ENCODE measurements around the gene MAP1S. TPM values are rescaled to one million over a fixed set of nuclear protein-coding genes. Genes with fewer than 3 reads are reported as not detected.

MAP1S gene
- total RNA-seq, 1 donor from 2014 or later, result 63.1 TPM

DNA sequence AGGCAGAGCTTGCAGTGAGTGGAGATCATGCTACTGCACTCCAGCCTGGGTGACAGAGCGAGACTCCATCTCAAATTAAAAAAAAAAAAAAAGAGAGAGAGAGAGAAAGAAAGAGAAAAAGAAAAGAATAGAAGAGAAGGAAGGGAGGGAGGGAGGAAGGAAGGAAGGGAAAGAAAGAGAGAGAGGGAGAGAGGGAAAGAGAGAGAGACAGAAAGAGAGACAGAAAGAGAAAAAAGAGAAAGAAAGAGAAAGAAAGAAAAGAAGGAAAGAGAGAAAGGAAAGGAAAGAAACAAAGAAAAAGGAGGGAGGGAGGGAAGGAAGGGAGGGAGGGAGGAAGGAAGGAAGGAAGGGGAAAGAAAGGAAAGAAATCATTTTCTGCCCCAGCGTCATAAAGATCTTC is 24.1 kb upstream of the MAP1S start:
- TF ChIP-seq, protein P1, sequence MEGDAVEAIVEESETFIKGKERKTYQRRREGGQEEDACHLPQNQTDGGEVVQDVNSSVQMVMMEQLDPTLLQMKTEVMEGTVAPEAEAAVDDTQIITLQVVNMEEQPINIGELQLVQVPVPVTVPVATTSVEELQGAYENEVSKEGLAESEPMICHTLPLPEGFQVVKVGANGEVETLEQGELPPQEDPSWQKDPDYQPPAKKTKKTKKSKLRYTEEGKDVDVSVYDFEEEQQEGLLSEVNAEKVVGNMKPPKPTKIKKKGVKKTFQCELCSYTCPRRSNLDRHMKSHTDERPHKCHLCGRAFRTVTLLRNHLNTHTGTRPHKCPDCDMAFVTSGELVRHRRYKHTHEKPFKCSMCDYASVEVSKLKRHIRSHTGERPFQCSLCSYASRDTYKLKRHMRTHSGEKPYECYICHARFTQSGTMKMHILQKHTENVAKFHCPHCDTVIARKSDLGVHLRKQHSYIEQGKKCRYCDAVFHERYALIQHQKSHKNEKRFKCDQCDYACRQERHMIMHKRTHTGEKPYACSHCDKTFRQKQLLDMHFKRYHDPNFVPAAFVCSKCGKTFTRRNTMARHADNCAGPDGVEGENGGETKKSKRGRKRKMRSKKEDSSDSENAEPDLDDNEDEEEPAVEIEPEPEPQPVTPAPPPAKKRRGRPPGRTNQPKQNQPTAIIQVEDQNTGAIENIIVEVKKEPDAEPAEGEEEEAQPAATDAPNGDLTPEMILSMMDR (IDR thresholded peaks at IDR 0.05), result no peak
- H3K27ac Mint-ChIP-seq (ENCODE audit: unreplicated experiment), result no peak overlapping the region
- H3K36me3 Mint-ChIP-seq (ENCODE audit: unreplicated experiment), result no peaks in the 10 kb centered on the region
- no peak for DNase-seq (ENCODE audit: extremely low spot score, unreplicated experiment)
- peaks cover 4% of the 10 kb centered on the region for H3K4me1 Mint-ChIP-seq (ENCODE audit: unreplicated experiment)
- no peaks in the 10 kb centered on the region for H3K9me3 Mint-ChIP-seq (ENCODE audit: unreplicated experiment)
- peaks cover 47% of the 10 kb centered on the region for H3K27me3 Mint-ChIP-seq (ENCODE audit: unreplicated experiment)
- H3K4me3 Mint-ChIP-seq (ENCODE audit: unreplicated experiment), result no peak overlapping the region

DNA sequence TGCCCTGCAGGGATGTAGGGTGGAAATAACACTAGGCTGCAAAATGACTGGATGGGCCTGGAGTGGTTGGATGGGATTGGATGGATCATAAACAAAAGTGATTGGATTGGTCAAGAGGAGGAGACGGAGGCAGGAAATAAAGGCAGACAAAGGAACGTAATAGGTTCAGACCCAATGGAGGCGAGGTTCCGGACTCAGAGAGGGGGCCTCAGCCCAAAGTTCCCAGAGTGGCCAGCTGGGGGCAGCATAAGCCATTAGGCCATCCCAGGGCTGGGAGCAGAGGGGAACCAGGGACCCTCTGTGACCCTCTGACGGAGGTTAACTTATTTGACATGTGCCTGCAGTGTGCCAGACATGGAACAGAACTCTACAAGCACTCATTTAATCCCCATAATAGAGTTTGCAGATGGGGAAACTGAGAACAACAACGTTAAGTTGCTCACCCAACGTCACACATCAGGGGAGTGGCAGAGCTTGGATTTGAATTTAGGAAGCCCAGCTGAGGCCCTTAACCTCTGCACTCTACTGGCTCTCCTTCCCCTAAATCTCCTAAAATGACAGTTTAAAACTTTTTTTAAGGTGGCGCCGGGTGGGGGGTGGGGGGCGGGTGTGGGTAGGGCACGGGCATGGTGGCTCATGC is 15.3 kb upstream of the MAP1S start:
- Mint-ChIP-seq H3K27me3 (ENCODE audit: unreplicated experiment) (peaks cover 12% of the 10 kb centered on the region), H3K4me3 (ENCODE audit: unreplicated experiment) (no peak overlapping the region), H3K9me3 (ENCODE audit: unreplicated experiment) (no peaks in the 10 kb centered on the region), H3K36me3 (ENCODE audit: unreplicated experiment) (no peaks in the 10 kb centered on the region), H3K27ac (ENCODE audit: unreplicated experiment) (no peak overlapping the region), H3K4me1 (ENCODE audit: unreplicated experiment) (peaks cover 4% of the 10 kb centered on the region)
- DNase-seq (ENCODE audit: extremely low spot score, unreplicated experiment), result no peak
- TF ChIP-seq, protein P1 (IDR thresholded peaks at IDR 0.05), result peak; percentile 62

DNA sequence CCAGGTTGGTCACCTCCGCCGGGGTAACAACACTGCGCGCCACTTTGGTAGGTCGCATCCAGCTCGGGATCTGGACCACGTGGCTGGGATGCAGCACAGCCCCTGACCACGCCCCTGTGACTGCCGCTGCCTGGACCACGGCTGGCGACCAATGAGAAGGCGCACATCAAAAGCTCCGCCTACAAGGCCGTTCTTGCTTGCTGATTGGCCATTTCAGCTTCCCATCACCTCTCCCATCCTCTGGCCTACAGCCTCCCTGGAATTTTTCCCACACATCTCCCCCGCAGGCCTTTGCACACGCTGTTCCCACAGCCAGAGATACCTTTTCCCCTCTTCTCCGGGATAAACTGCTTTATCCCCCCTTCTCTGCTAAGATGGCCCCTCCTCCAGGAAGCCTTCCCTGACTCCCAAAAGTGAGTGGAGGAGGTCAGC is 12.5 kb upstream of the MAP1S start:
- Mint-ChIP-seq H3K36me3 (ENCODE audit: unreplicated experiment) (no peaks in the 10 kb centered on the region), H3K9me3 (ENCODE audit: unreplicated experiment) (no peaks in the 10 kb centered on the region), H3K27ac (ENCODE audit: unreplicated experiment) (no peak overlapping the region), H3K4me1 (ENCODE audit: unreplicated experiment) (no peaks in the 10 kb centered on the region), H3K27me3 (ENCODE audit: unreplicated experiment) (peaks cover 5% of the 10 kb centered on the region), H3K4me3 (ENCODE audit: unreplicated experiment) (no peak overlapping the region)
- DNase-seq (ENCODE audit: extremely low spot score, unreplicated experiment), result no peak
- TF ChIP-seq, protein P1 (IDR thresholded peaks at IDR 0.05), result no peak

DNA sequence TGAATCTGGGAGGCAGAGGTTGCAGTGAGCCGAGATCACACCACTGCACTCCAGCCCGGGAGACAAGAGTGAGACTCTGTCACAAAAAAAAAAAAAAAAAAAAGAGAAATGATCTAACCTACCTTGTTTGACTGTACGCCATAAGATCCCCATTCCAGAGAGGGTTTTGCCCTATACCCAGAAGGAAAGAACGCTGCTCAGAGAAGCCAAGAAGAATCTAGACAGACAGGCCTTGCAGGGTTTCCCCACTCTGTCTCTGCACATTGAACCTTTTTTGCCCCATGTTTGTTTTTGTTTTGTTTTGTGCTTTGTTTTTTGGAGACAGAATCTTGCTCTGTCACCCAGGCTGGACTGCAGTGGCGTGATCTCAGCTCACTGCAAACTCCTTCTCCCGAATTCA is 7.4 kb upstream of the MAP1S start:
- Mint-ChIP-seq H3K27me3 (ENCODE audit: unreplicated experiment) (peaks cover 4% of the 10 kb centered on the region), H3K27ac (ENCODE audit: unreplicated experiment) (no peak overlapping the region), H3K4me1 (ENCODE audit: unreplicated experiment) (no peaks in the 10 kb centered on the region)

DNA sequence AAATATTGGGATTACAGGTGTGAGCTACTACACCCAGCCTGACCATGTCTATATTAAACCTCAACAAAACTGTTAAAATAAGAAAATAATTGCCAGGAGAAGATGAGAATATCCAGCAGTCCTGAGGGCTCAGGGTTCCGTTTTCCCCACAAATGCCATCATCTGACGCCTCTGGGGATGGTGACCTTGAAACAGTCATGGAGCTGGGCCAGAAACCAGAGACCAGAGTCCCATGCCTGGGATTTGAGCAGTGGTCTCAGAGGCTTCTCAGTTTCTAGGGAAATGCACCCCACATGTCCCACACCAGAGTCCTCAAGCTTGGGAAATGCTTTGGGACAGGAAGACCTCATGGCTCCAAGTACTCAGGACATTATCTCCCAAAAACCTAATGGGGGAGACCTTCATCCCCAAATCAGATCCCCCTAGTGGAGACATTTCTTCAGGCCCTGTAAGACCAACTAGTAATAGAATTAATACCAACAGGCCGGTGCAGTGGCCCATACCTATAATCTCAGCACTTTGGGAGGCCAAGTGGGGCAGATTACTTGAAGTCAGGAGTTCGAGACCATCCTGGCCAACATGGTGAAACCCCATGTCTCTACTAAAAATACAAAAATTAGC is 2.9 kb upstream of the MAP1S start:
- H3K4me3 Mint-ChIP-seq (ENCODE audit: unreplicated experiment), result no peak overlapping the region
- no peak overlapping the region for H3K27ac Mint-ChIP-seq (ENCODE audit: unreplicated experiment)
- no peaks in the 10 kb centered on the region for H3K9me3 Mint-ChIP-seq (ENCODE audit: unreplicated experiment)
- H3K4me1 Mint-ChIP-seq (ENCODE audit: unreplicated experiment), result peaks cover 24% of the 10 kb centered on the region
- no peaks in the 10 kb centered on the region for H3K36me3 Mint-ChIP-seq (ENCODE audit: unreplicated experiment)
- H3K27me3 Mint-ChIP-seq (ENCODE audit: unreplicated experiment), result no peaks in the 10 kb centered on the region
- TF ChIP-seq, protein P1 (IDR thresholded peaks at IDR 0.05), result peak; percentile 15
- DNase-seq (ENCODE audit: extremely low spot score, unreplicated experiment), result no peak

More for the DNA sequence above, 7.4 kb upstream of the MAP1S start:
- TF ChIP-seq, protein P1 (IDR thresholded peaks at IDR 0.05), result no peak
- DNase-seq (ENCODE audit: extremely low spot score, unreplicated experiment), result no peak
- Mint-ChIP-seq H3K9me3 (ENCODE audit: unreplicated experiment) (no peaks in the 10 kb centered on the region), H3K36me3 (ENCODE audit: unreplicated experiment) (no peaks in the 10 kb centered on the region), H3K4me3 (ENCODE audit: unreplicated experiment) (no peak overlapping the region)
